Activated T-cell treated with anti-CD3 and anti-CD28 coated beads for 24 hours (primary cell): ENCODE measurements around the gene HMX1.

ENCODE experiments used
- DNase-seq: peaks from one replicate; pipeline ENCODE4 v3.0.0-alpha.2; 2020; ENCODE audit warnings: low read depth

HMX1 gene

GRCh38 chr4:8856835-8857621 lies 14.6 kb downstream of the HMX1 start:
- DNase-seq: no peak

- no peak for DNase-seq
These were observed 15.8 kb downstream of the HMX1 start for GRCh38 chr4:8855818-8856245.

GRCh38 chr4:8854931-8855330 lies 16.7 kb downstream of the HMX1 start:
- no peak for DNase-seq

GRCh38 chr4:8854016-8854415 lies 17.6 kb downstream of the HMX1 start:
- no peak for DNase-seq

GRCh38 chr4:8853249-8853648 lies 18.4 kb downstream of the HMX1 start:
- DNase-seq: no peak

GRCh38 chr4:8852118-8852704 lies 19.4 kb downstream of the HMX1 start:
- no peak for DNase-seq

GRCh38 chr4:8851321-8852117 lies 20.1 kb downstream of the HMX1 start:
- DNase-seq: no peak

- no peak for DNase-seq
These were observed 20.8 kb downstream of the HMX1 start for GRCh38 chr4:8850830-8851188.

- no peak for DNase-seq
These were observed 21.4 kb downstream of the HMX1 start for GRCh38 chr4:8850074-8850829.

- no peak for DNase-seq
These were observed 22.2 kb downstream of the HMX1 start for GRCh38 chr4:8849266-8850073.

- no peak for DNase-seq
These were observed 23.0 kb downstream of the HMX1 start for GRCh38 chr4:8848507-8849265.

- no peak for DNase-seq
These were observed 23.9 kb downstream of the HMX1 start for GRCh38 chr4:8847764-8848163.

- DNase-seq: no peak
These were observed 24.3 kb downstream of the HMX1 start for GRCh38 chr4:8847331-8847730.

- no peak for DNase-seq
These were observed 24.8 kb downstream of the HMX1 start for GRCh38 chr4:8846826-8847225.

GRCh38 chr4:8846046-8846720 lies 25.5 kb downstream of the HMX1 start:
- no peak for DNase-seq

GRCh38 chr4:8844976-8845690 lies 26.5 kb downstream of the HMX1 start:
- no peak for DNase-seq

GRCh38 chr4:8843597-8843996 lies 28.0 kb downstream of the HMX1 start:
- DNase-seq: no peak

- no peak for DNase-seq
These were observed 29.0 kb downstream of the HMX1 start for GRCh38 chr4:8842614-8843013.

GRCh38 chr4:8841678-8842268 lies 29.9 kb downstream of the HMX1 start:
- no peak for DNase-seq
